H1 (cell line): ENCODE results near the gene C1QL3. TPM values are rescaled to one million over a fixed set of nuclear protein-coding genes. Genes with fewer than 3 reads are reported as not detected.

Experiments
- CHD2 ChIP-seq: IDR thresholded peaks from 2 replicates; pipeline ENCODE4 v1.6.1; 2012; ENCODE audit warnings: low read length, improper control_type of control experiment
- CTCF ChIP-seq, 3 experiments: IDR thresholded peaks; 1 replicate in 2 of 3; 2 replicates in 1 of 3; pipeline versions ENCODE4 v1.5.1 to v1.6.1; 2011; ENCODE audit warnings: low read length in 3 of 3, mild to moderate bottlenecking in 3 of 3, inconsistent platforms in 2 of 3, low read depth in 1 of 3, moderate library complexity in 1 of 3; ENCODE audit not compliant: insufficient read depth in 1 of 3; ENCODE audit errors: control extremely low read depth in 1 of 3
- E2F6 ChIP-seq: IDR thresholded peaks from 2 replicates; pipeline ENCODE4 v1.6.1; 2012; ENCODE audit warnings: inconsistent platforms
- GTF2F1 ChIP-seq: IDR thresholded peaks from 2 replicates; pipeline ENCODE4 v1.6.1; 2012; ENCODE audit warnings: low read depth, low read length, improper control_type of control experiment, borderline replicate concordance
- PHF8 ChIP-seq: fragments of 200-600 bp; sonication (generic); conservative IDR thresholded peaks from 2 replicates; pipeline ENCODE4 v1.7.1; 2012; ENCODE audit warnings: low read depth, mild to moderate bottlenecking, inconsistent platforms, low read length, moderate library complexity
- SUZ12 ChIP-seq: fragments of 200-600 bp; sonication (generic); IDR thresholded peaks from 2 replicates; pipeline ENCODE4 v1.6.1; 2012; ENCODE audit warnings: mild to moderate bottlenecking, inconsistent platforms, low read length, moderate library complexity, mixed read lengths
- TAF1 ChIP-seq: IDR thresholded peaks from 2 replicates; pipeline ENCODE4 v1.6.1; 2011; ENCODE audit warnings: mild to moderate bottlenecking, low read depth, low read length
- polyA plus RNA-seq, 7 experiments: library from polyadenylated mRNA; depleted of rRNA in 3 of 7; stranded (reverse) in 5 of 7; unstranded in 2 of 7; fragments of >200 nt in 5 of 7; fragments of 200-250 nt in 2 of 7; gene quantifications; 1 replicate in 5 of 7; 2 replicates in 1 of 7; 4 replicates in 1 of 7; pipeline versions ENCODE4 v1.2.1 to v1.2.3, GENCODE V29; 2011 to 2013; ENCODE audit warnings: missing spikeins in 2 of 7, mixed read lengths in 2 of 7
- total RNA-seq: library from RNA; stranded (reverse); fragmentation: NEBNext Ultra II Directional; extraction: Animal tissue kit (Norgen Biotek cat#: 25700); gene quantifications from 2 replicates; pipeline ENCODE4 v1.2.1, GENCODE V29; 2021
- TF ChIP-seq, protein P1 (sequence below): fragments of 300-600 bp; sonication (generic); IDR thresholded peaks from 2 replicates; pipeline ENCODE4 v1.7.1; 2012; ENCODE audit warnings: low read length, moderate library complexity, mild to moderate bottlenecking, inconsistent platforms; ENCODE audit not compliant: insufficient replicate concordance

Gene C1QL3
- total and polyA plus RNA-seq, 2 of the 8 experiments (the other 6 are each of a cell fraction or from before 2014, with no cell fraction given): 1.0 to 1.8 TPM

GRCh38 chr10:16491933-16492332 is 29.7 kb downstream of the C1QL3 start (continued):
- TF ChIP-seq, protein P1, sequence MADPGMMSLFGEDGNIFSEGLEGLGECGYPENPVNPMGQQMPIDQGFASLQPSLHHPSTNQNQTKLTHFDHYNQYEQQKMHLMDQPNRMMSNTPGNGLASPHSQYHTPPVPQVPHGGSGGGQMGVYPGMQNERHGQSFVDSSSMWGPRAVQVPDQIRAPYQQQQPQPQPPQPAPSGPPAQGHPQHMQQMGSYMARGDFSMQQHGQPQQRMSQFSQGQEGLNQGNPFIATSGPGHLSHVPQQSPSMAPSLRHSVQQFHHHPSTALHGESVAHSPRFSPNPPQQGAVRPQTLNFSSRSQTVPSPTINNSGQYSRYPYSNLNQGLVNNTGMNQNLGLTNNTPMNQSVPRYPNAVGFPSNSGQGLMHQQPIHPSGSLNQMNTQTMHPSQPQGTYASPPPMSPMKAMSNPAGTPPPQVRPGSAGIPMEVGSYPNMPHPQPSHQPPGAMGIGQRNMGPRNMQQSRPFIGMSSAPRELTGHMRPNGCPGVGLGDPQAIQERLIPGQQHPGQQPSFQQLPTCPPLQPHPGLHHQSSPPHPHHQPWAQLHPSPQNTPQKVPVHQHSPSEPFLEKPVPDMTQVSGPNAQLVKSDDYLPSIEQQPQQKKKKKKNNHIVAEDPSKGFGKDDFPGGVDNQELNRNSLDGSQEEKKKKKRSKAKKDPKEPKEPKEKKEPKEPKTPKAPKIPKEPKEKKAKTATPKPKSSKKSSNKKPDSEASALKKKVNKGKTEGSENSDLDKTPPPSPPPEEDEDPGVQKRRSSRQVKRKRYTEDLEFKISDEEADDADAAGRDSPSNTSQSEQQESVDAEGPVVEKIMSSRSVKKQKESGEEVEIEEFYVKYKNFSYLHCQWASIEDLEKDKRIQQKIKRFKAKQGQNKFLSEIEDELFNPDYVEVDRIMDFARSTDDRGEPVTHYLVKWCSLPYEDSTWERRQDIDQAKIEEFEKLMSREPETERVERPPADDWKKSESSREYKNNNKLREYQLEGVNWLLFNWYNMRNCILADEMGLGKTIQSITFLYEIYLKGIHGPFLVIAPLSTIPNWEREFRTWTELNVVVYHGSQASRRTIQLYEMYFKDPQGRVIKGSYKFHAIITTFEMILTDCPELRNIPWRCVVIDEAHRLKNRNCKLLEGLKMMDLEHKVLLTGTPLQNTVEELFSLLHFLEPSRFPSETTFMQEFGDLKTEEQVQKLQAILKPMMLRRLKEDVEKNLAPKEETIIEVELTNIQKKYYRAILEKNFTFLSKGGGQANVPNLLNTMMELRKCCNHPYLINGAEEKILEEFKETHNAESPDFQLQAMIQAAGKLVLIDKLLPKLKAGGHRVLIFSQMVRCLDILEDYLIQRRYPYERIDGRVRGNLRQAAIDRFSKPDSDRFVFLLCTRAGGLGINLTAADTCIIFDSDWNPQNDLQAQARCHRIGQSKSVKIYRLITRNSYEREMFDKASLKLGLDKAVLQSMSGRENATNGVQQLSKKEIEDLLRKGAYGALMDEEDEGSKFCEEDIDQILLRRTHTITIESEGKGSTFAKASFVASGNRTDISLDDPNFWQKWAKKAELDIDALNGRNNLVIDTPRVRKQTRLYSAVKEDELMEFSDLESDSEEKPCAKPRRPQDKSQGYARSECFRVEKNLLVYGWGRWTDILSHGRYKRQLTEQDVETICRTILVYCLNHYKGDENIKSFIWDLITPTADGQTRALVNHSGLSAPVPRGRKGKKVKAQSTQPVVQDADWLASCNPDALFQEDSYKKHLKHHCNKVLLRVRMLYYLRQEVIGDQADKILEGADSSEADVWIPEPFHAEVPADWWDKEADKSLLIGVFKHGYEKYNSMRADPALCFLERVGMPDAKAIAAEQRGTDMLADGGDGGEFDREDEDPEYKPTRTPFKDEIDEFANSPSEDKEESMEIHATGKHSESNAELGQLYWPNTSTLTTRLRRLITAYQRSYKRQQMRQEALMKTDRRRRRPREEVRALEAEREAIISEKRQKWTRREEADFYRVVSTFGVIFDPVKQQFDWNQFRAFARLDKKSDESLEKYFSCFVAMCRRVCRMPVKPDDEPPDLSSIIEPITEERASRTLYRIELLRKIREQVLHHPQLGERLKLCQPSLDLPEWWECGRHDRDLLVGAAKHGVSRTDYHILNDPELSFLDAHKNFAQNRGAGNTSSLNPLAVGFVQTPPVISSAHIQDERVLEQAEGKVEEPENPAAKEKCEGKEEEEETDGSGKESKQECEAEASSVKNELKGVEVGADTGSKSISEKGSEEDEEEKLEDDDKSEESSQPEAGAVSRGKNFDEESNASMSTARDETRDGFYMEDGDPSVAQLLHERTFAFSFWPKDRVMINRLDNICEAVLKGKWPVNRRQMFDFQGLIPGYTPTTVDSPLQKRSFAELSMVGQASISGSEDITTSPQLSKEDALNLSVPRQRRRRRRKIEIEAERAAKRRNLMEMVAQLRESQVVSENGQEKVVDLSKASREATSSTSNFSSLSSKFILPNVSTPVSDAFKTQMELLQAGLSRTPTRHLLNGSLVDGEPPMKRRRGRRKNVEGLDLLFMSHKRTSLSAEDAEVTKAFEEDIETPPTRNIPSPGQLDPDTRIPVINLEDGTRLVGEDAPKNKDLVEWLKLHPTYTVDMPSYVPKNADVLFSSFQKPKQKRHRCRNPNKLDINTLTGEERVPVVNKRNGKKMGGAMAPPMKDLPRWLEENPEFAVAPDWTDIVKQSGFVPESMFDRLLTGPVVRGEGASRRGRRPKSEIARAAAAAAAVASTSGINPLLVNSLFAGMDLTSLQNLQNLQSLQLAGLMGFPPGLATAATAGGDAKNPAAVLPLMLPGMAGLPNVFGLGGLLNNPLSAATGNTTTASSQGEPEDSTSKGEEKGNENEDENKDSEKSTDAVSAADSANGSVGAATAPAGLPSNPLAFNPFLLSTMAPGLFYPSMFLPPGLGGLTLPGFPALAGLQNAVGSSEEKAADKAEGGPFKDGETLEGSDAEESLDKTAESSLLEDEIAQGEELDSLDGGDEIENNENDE: no peak
- TF ChIP-seq TAF1 (no peak), E2F6 (no peak), CTCF (IDR thresholded peaks at IDR 0.05; ENCODE audit: control extremely low read depth in 1 of 3, insufficient read depth in 1 of 3, low read depth in 1 of 3, low read length in 3 of 3) (no peak), CHD2 (no peak), GTF2F1 (no peak), PHF8 (no peak), SUZ12 (no peak)
